GM18867 (cell line): ENCODE measurements around the gene MCAM.

Experiments
- ATAC-seq: cut with Tn5 transposase; IDR thresholded peaks from one replicate; pipeline ENCODE4 v1.9.1; 2021; ENCODE audit warnings: mild to moderate bottlenecking, moderate library complexity; ENCODE audit not compliant: unreplicated experiment

The MCAM gene

GRCh38 chr11:119267645-119268044 lies 49.3 kb downstream of the MCAM start:
- ATAC-seq, result no peak

GRCh38 chr11:119266517-119267255 lies 50.2 kb downstream of the MCAM start:
- ATAC-seq, result no peak

DNA sequence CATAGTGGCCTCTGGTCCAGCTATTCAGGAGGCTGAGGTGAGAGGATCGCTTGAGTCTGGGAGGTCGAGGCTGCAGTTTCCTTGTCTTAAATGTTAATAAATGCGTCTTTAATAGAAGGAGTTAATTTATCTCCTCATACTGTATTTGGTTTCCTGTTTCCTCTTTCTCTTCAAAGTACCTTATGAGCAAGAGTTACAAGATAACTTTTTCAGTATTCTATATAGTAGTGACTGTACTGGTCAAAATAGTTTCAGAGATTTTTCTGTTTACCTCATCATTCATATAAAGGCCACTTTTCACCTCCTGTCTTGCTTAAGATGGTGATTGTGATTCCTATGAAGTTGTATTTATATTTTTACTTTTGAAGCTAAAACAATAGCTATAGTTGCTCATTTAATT lies 50.9 kb downstream of the MCAM start:
- no peak for ATAC-seq

- no peak for ATAC-seq
Observed at GRCh38 chr11:119263352-119263940, 53.5 kb downstream of the MCAM start.

DNA sequence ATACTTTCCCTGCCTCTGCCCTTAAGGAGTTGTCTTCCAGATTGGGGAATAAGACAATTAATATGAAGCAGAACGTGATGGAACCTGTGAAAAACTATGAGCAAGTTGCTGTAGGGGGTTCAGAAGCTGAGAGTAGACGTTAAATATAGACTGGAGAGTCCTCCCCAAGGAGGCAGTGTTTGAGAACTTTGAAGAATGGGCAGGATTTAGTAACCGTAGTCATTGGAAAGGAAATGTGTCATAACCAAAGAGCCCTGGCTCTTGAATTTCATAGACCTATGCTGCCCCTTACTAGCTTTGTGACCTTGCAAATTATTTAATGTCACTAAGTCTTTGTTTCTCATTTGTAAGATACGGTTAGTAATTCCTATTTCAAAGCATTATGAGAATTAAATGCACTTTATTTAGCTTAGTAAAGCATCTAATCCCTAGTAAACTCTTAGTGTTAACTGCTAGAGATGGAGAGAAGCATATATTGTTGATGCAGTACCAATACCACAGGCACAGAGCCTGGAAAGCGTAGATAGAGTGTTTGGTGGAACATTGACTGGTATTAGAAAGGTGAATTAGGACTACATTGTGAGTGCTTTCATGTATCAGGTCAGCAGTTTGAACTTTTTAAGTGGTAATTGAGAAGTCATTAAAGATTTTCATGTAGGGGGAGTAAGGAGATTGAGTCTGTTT lies 54.1 kb downstream of the MCAM start:
- no peak for ATAC-seq

DNA sequence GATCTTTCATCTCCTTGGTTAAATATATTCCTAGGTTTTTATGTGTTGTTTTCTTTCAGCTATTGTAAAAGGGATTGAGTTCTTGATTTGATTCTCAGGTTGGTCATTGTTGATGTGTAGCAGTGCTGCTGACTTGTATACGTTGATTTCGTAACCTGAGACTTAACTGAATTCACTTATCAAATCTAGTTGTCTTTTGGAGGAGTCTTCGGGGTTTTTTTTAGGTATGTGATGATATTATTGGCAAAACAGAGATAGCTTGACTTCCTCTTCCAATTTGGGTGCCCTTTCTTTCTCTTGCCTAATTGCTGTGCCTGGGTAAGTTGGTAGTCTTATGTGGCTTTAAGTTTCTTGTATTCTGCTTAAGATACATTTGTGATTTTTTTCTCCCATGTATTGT lies 57.9 kb downstream of the MCAM start:
- no peak for ATAC-seq
